GM12873 (cell line): Measurements from ENCODE around the gene STPG1.

Experiments
- CTCF ChIP-seq: IDR thresholded peaks from 2 replicates; pipeline ENCODE4 v1.5.1; 2012; ENCODE audit warnings: low read depth, mild to moderate bottlenecking, moderate library complexity, low read length, control low read depth; ENCODE audit not compliant: insufficient read depth; ENCODE audit errors: missing control alignments

The STPG1 gene

GRCh38 chr1:24364605-24364974 is 49.0 kb downstream of the STPG1 start:
- no peak for TF ChIP-seq CTCF

DNA sequence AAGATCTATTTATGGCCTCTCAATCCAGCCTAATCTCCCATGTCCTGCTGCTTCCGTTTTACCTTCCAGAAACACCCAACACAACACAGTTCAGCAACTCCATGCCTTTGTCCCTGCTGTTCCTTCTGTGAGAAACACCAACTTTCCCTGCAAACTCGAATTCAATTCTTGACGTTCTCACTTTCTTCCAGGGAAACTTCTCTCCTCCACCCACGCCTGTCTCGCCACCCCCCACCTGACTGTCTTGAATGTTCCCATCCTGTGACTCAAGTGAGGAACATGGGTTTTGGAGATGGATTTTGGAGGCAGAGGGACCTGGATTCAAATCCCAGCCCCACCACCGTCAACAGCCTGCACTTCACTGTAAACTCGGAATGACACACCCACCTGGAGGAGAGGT is 49.6 kb downstream of the STPG1 start:
- TF ChIP-seq CTCF, result no peak

DNA sequence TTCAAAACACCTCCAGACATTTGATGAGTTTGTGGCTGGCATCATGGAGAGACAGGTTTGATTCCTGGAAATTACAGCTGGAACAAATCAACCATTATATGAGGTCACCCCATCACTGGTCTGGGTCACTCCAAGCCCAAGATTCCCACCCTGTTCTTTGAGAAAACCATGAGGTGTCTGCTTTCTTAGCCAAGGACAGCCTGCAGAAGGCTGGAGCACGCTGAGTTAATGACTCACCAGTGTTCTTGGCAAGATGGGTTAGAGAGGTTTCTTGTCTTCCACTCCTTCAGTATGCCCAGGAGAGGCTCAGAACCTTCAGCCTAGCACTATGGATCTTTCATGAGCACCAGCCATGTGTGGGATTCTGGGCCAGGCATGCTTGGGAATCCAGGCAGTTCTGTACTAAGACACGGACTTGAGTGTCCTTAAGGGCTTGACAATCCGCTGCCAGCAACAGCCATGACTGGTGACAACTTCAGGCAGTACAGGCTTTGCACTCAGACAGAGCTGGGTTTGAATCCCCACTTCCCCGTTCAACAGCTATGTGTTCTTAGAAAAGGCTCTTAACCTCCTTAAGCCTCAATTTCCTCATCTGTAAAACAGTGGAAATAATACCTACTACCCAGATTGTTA is 50.5 kb downstream of the STPG1 start:
- TF ChIP-seq CTCF, result no peak

DNA sequence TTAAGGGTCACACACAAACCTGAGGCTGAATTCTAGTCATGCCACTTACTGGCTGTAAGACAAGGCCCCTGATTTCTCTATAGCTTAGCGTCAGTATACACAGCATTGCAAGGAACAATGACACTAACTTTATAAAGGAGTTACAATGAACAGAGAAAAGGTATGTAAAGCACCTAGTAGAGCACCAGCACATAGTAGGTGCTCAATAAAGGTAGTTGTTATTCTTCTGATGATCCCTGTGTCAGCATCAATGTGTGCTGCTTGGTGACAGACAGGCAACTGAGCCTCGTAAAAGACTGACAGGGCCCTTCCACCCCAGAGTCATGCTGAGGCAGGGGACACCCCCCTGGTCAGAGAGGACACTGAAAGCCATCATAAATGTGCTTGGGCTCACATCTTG is 51.2 kb downstream of the STPG1 start:
- no peak for TF ChIP-seq CTCF

DNA sequence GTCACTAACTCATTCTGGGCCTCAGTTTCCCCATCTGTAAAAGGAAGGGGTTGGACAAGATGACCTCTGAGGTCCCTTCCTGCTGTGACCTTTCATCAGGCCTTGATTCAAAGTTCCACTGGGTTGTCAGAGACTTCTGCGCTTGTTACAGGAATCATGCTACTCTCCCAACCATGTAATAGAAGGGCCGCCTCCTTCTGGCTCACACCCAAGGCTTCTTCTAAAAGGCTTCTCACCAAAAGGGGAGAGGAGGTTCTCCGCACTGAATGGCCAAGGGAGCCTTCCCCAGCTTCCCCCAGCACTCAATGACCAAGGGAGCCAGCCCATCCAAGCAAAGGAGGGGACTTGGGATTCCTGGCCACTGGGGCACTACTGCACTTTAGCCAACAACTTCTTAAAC is 51.8 kb downstream of the STPG1 start:
- TF ChIP-seq CTCF, result no peak

DNA sequence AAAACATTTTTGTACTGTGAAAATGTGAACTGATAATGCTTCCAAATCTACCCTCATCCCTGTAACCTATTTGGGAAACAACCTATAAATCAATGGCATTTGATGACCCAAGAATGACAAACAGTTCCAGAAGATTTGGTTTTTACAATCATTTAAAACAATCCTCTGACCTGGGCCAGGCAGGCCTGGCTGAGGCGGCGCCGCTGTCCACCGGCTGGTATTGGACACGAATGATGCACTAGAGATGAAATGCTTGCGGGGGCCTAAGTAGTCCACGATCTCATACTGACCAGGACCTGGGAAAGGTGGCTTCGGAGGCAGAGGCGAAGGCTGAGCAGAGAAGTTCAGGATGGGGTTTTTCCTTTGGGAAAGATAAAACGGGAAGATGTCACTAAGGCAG is 52.9 kb downstream of the STPG1 start:
- TF ChIP-seq CTCF, result no peak

- no peak for TF ChIP-seq CTCF
Measured at GRCh38 chr1:24357038-24357437, 56.5 kb downstream of the STPG1 start.

DNA sequence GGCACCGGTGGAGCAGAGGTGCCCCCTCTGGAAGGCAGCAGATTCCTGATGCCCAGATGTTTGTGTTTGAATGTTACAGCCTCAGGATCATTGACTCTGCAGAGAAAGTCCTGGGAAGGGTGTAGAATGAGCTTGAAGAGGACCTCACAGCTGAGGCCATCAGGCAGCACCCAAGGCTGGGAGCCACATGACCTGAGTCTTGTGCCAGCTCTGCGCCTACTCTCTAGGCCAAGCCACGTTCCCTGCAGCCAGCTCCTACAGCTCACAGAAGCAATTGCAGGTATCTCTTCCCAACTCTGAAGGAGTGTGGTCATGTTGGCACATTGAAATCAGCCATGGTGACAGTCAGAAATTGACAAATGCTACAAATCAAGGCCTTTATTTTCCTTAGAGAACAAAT is 58.1 kb downstream of the STPG1 start:
- no peak for TF ChIP-seq CTCF
